IMR-90 (cell line): ENCODE data around the gene TEX52. TPM values are rescaled to one million over a fixed set of nuclear protein-coding genes. Genes with fewer than 3 reads are reported as not detected.

Experiments
- ATAC-seq: fragments of 200-7000 bp; cut with Tn5 transposase; 2 replicates; pipeline ENCODE4 v1.9.1; 2020; ENCODE audit warnings: low read depth, mild to moderate bottlenecking, moderate library complexity
- BruUV-seq: library from RNA; stranded (reverse); fragments of 400-500 nt; replicated peaks from 2 replicates; lab custom pipeline; 2021; lab: Mats Ljungman, UMichigan
- CTCF ChIA-PET: fragments of 300-600 bp; formaldehyde crosslinking; extraction: SDS; loops from one replicate; lab custom pipeline; 2021; ENCODE audit warnings: antibody characterized with exemption; lab: Yijun Ruan, JAX
- POLR2A ChIA-PET: fragments of 300-600 bp; sonication (Branson Sonifier 250); formaldehyde crosslinking; loops from one replicate; lab custom pipeline; 2022; ENCODE audit warnings: antibody characterized with exemption; ENCODE audit not compliant: unreplicated experiment; lab: Charles Lee
- DNase-seq: peaks from one replicate; pipeline ENCODE4 v3.0.0; 2013
- H2AFZ ChIP-seq: replicated peaks from 2 replicates; pipeline ENCODE3; 2013; ENCODE audit warnings: low read length, mild to moderate bottlenecking; ENCODE audit not compliant: poor library complexity
- H2AK5ac ChIP-seq: 2 replicates; pipeline ENCODE4 v1.6.1; 2013; ENCODE audit warnings: low read depth, low read length, inconsistent platforms
- H2AK9ac ChIP-seq: replicated peaks from 2 replicates; pipeline ENCODE3; 2013; ENCODE audit warnings: mild to moderate bottlenecking, low read depth, low read length, moderate library complexity; ENCODE audit not compliant: poor library complexity
- H2BK120ac ChIP-seq: 2 replicates; pipeline ENCODE4 v1.6.1; 2013; ENCODE audit warnings: low read depth, low read length, inconsistent platforms
- H2BK15ac ChIP-seq: 3 replicates; pipeline ENCODE4 v1.6.1; 2013; ENCODE audit warnings: low read depth, low read length, inconsistent platforms
- H2BK20ac ChIP-seq: 2 replicates; pipeline ENCODE4 v1.6.1; 2013; ENCODE audit warnings: low read depth, mild to moderate bottlenecking, inconsistent platforms, low read length, moderate library complexity
- H2BK5ac ChIP-seq: 2 replicates; pipeline ENCODE4 v1.6.1; 2013; ENCODE audit warnings: mild to moderate bottlenecking, low read depth, low read length, inconsistent platforms; ENCODE audit not compliant: poor library complexity, severe bottlenecking
- H3K14ac ChIP-seq: replicated peaks from 2 replicates; pipeline ENCODE4 v1.6.1; 2013; ENCODE audit warnings: low read depth, low read length, inconsistent platforms
- H3K18ac ChIP-seq: 2 replicates; pipeline ENCODE4 v1.6.1; 2013; ENCODE audit warnings: low read depth, low read length, control low read depth
- H3K23ac ChIP-seq: 2 replicates; pipeline ENCODE4 v1.6.1; 2013; ENCODE audit warnings: low read depth, low read length, inconsistent platforms
- H3K27ac ChIP-seq: 2 replicates; pipeline ENCODE4 v1.5.1; 2013; ENCODE audit warnings: mild to moderate bottlenecking, control low read depth, low read length; ENCODE audit not compliant: insufficient read depth
- H3K27me3 ChIP-seq: 2 replicates; pipeline ENCODE4 v1.6.1; 2013; ENCODE audit warnings: low read length; ENCODE audit not compliant: control insufficient read depth, insufficient read depth
- H3K36me3 ChIP-seq: 2 replicates; pipeline ENCODE4 v1.6.1; 2013; ENCODE audit warnings: low read length, mixed read lengths; ENCODE audit not compliant: control insufficient read depth, insufficient read depth
- H3K4ac ChIP-seq: 2 replicates; pipeline ENCODE4 v1.6.1; 2013; ENCODE audit warnings: low read depth, low read length, inconsistent platforms
- H3K4me1 ChIP-seq: 2 replicates; pipeline ENCODE4 v1.6.1; 2013; ENCODE audit warnings: low read length, mixed read lengths; ENCODE audit not compliant: control insufficient read depth, insufficient read depth
- H3K4me2 ChIP-seq: 2 replicates; pipeline ENCODE4 v1.6.1; 2013; ENCODE audit warnings: low read depth, mild to moderate bottlenecking, control low read depth, low read length, moderate library complexity
- H3K4me3 ChIP-seq: 2 replicates; pipeline ENCODE4 v1.5.1; 2013; ENCODE audit warnings: low read depth, mild to moderate bottlenecking, control low read depth, low read length, moderate library complexity; ENCODE audit not compliant: insufficient read depth
- H3K56ac ChIP-seq: 2 replicates; pipeline ENCODE4 v1.6.1; 2013; ENCODE audit warnings: low read length, inconsistent platforms; ENCODE audit not compliant: insufficient read depth; ENCODE audit errors: extremely low read depth
- H3K79me1 ChIP-seq, 2 experiments: 2 replicates each; pipeline ENCODE4 v1.6.1; 2013; ENCODE audit warnings: low read length in 2 of 2, inconsistent platforms in 1 of 2, low read depth in 1 of 2
- H3K9ac ChIP-seq: 2 replicates; pipeline ENCODE4 v1.6.1; 2013; ENCODE audit warnings: low read depth, low read length, control low read depth
- H3K9me1 ChIP-seq: 2 replicates; pipeline ENCODE4 v1.6.1; 2013; ENCODE audit warnings: low read length, inconsistent platforms; ENCODE audit not compliant: insufficient read depth
- H3K9me3 ChIP-seq: 2 replicates; pipeline ENCODE4 v1.6.1; 2013; ENCODE audit warnings: low read length; ENCODE audit not compliant: control insufficient read depth, insufficient read depth
- H4K20me1 ChIP-seq: 2 replicates; pipeline ENCODE4 v1.6.1; 2013; ENCODE audit warnings: low read length, inconsistent platforms; ENCODE audit not compliant: insufficient read depth
- H4K5ac ChIP-seq: 2 replicates; pipeline ENCODE4 v1.6.1; 2013; ENCODE audit warnings: mild to moderate bottlenecking, low read depth, low read length, control low read depth
- H4K8ac ChIP-seq, 2 experiments: 2 replicates each; pipeline ENCODE4 v1.6.1; 2013; ENCODE audit warnings: low read depth in 2 of 2, low read length in 2 of 2, control low read depth in 1 of 2, inconsistent platforms in 1 of 2
- H4K91ac ChIP-seq: 2 replicates; pipeline ENCODE4 v1.6.1; 2013; ENCODE audit warnings: low read depth, low read length, inconsistent platforms; ENCODE audit not compliant: insufficient read depth
- CEBPB ChIP-seq: IDR thresholded peaks from 2 replicates; pipeline ENCODE4 v1.6.1; 2012; ENCODE audit warnings: low read depth, low read length, improper control_type of control experiment
- RFX5 ChIP-seq: IDR thresholded peaks from 2 replicates; pipeline ENCODE4 v1.8.0; 2012; ENCODE audit warnings: low read depth, mild to moderate bottlenecking, low read length, moderate library complexity
- WGBS, 2 experiments: methylation state at CpG; one replicate each; pipeline versions ENCODE4 v1.1.5 to v1.1.7; 2013; ENCODE audit warnings: missing lambda C conversion rate in 2 of 2; ENCODE audit not compliant: insufficient read length in 1 of 2; ENCODE audit errors: extremely low coverage in 2 of 2; 5-methylcytosine and 5-hydroxymethylcytosine counted together
- dilution Hi-C: fragments of 300-500 bp; cut with HindIII; formaldehyde crosslinking; loops from one replicate; pipeline ENCODE4 v1.14.3; 2018; ENCODE audit warnings: low sequenced_read_pairs; ENCODE audit not compliant: unreplicated experiment
- in situ Hi-C: fragments of 300-500 bp; cut with MboI; formaldehyde crosslinking; loops from 3 replicates; pipeline ENCODE4 v1.14.3; 2019; ENCODE audit warnings: low sequenced_read_pairs, inconsistent platforms, mixed read lengths
- intact Hi-C: fragments of 100-400 bp; cut with micrococcal nuclease; formaldehyde crosslinking; loops from 2 replicates; pipeline ENCODE4 v1.10.0; 2022
- polyA plus RNA-seq, 3 experiments: library from polyadenylated mRNA; depleted of rRNA; stranded (reverse); fragments of >200 nt; gene quantifications; 2 replicates each; pipeline ENCODE4 v1.2.3, GENCODE V29; 2012; ENCODE audit warnings: low replicate concordance in 1 of 3
- total RNA-seq: library from RNA; depleted of rRNA; stranded (reverse); fragments of >200 nt; gene quantifications from 2 replicates; pipeline ENCODE4 v1.2.3, GENCODE V29; 2012

Gene TEX52
- total and polyA plus RNA-seq, 2 of the 4 experiments (the other 2 are of a cell fraction): not detected

DNA sequence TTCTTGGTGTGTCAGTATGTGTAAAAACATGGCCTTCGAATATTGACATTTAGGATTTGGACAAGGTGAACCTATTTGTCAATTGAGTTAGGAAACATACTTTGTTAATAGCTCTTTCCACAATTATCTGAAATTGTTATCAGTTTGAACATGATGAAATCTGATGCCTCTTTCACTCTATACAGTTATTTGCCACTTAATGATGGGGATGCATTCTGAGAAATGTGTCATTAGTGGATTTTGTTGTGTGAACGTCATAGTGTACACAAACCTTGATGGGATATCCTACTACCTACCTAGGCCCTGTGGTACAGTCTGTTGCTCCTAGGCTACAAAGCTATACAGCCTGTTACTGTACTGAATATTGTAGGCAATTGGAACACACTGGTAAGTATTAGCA lies 38.7 kb upstream of the TEX52 start:
- Histone ChIP-seq H3K23ac (no peak overlapping the region), H4K5ac (no peak overlapping the region), H3K36me3 (peaks cover 2% of the 10 kb centered on the region), H2BK20ac (no peak overlapping the region), H4K8ac (no peak overlapping the region; a peak in 1 of 4 replicates), H3K18ac (no peak overlapping the region), H3K79me1 (peaks cover 11 to 68% of the 10 kb centered on the region in 2 experiments; a peak in 3 of 4 replicates), H3K4me2 (no peak overlapping the region), H2BK5ac (no peak overlapping the region), H2AK9ac (no peak overlapping the region), H3K9me1 (peaks cover 12% of the 10 kb centered on the region), H3K56ac (no peak overlapping the region), H4K20me1 (peaks cover 30% of the 10 kb centered on the region), H4K91ac (no peak overlapping the region), H3K4ac (no peak overlapping the region), H3K4me3 (no peak overlapping the region), H3K9me3 (no peaks in the 10 kb centered on the region), H3K14ac (no peak overlapping the region), H3K4me1 (peaks cover 5% of the 10 kb centered on the region), H2BK15ac (no peak overlapping the region), H2AK5ac (no peak overlapping the region), H2BK120ac (no peak overlapping the region), H3K9ac (no peak overlapping the region), H3K27ac (no peak overlapping the region), H3K27me3 (no peaks in the 10 kb centered on the region), H2AFZ (no peak overlapping the region)
- in situ Hi-C loops: no loop called here
- TF ChIP-seq CEBPB (peak; percentile 30; the same call in 1 of the 2 replicates), RFX5 (no peak)
- intact Hi-C loops: no loop called here
- BruUV-seq: no TSS peak
- POLR2A ChIA-PET: no interaction called here
- ATAC-seq (no peak), DNase-seq (no peak)
- no CpG with 5 or more reads among the region's 2 CpGs for WGBS, 2 experiments
- dilution Hi-C loops: no loop called here
- CTCF ChIA-PET: interaction anchor here (1.1 kb wide), 1 partner anchor 146 kb away, joined by 3 read pairs; no protein-coding TSS in a partner anchor
